ENCODE data around the gene CCDC8.
"Not testable (repeated sequence)": the region's sequence is repeated elsewhere in the genome, so short reads cannot be mapped to it uniquely, and the experiment has no call there.

Gene CCDC8

GRCh38 chr19:46413262-46414031, at the start of gene CCDC8:
Gene CCDC8 (minus strand): TSS chr19:46413564. CDS start chr19:46412810, 754 bp downstream.
- DNase-seq (ENCODE audit: low read depth, low spot score), result peak; percentile 86

- no peak for DNase-seq (ENCODE audit: low read depth, low spot score)
Measured at GRCh38 chr19:46461537-46461936, 48.2 kb upstream of the CCDC8 start.

GRCh38 chr19:46460981-46461380, 47.6 kb upstream of the CCDC8 start:
- no peak for DNase-seq (ENCODE audit: low read depth, low spot score)

- no peak for DNase-seq (ENCODE audit: low read depth, low spot score)
Measured at GRCh38 chr19:46460055-46460454, 46.7 kb upstream of the CCDC8 start.

DNA sequence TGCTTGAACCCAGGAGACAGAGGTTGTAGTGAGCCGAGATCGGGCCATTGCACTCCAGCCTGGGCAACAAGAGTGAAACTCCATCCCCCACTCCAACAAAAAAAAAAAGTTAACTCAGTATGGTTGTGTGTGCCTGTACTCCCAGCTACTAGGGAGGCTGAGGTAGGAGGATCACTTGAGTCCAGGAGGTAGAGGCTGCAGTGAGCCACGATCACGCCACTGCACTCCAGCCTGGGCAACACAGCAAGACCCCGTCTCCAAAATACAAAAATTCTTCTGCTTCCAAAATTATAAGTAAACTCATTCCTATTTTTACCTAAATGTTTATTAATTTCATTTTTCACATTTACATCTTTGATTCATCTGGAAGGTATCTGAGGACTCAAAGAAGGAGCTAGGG, 43.6 kb upstream of the CCDC8 start:
- DNase-seq (ENCODE audit: low read depth, low spot score), result no peak

DNA sequence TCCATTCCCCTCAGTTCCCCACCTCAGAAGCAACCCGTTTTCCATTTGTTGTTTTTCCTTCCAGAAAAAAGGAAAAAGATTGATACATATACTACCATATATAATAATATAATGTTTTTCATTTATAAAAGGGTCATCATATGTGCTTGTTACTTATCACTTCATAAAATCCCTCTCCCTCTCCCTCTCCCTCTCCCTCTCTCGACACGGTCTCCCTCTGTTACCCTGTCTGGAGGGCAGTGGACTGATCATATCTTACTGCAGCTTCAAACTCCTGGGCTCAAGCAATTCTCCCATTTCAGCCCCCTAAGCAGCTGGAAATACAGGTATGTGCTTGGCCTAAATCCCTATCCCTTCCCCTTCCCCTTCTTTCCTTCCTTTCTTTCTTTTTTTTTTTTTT, 40.9 kb upstream of the CCDC8 start:
- no peak for DNase-seq (ENCODE audit: low read depth, low spot score)

GRCh38 chr19:46453661-46454060, 40.3 kb upstream of the CCDC8 start:
- DNase-seq (ENCODE audit: low read depth, low spot score), result no peak

DNA sequence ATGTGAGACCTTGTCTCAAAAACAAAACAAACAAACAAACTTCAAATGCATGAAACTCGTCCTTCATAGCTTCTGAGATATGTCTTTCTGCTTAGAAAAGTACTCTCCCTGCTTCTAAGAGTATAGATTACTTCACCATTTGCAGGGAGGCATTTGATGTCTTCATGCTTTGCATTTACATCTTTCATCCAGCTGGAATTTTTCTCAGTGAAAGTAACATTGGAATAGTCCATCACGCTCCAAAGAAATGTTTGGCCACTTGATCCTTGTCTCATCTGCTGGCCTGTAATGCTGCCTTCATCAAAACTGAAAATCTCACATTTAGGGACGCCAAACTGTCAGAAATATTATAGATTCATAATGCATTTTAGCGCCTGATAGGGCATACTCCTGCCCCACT, 38.8 kb upstream of the CCDC8 start:
- DNase-seq (ENCODE audit: low read depth, low spot score), result no peak

DNA sequence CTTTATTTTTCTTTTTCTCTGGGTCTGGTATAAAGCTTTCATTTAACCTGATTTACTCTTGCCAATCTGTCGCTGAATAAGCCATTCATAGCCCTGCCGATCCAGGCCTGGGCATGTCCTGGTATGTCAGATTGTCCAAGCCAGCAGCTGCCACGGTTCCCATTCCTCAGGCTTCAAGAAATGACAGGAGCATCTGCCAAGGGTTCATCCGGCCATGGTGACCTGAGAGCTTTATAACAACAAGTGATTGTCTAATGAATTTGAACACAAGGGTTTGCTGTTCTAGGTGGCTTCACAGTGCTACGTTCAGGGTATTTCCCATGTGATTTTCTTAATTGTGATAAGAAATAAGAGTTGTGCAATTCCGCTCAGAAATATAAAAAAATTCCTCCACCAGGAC, 38.0 kb upstream of the CCDC8 start:
- no peak for DNase-seq (ENCODE audit: low read depth, low spot score)

GRCh38 chr19:46450737-46451136, 37.4 kb upstream of the CCDC8 start:
- no peak for DNase-seq (ENCODE audit: low read depth, low spot score)

DNA sequence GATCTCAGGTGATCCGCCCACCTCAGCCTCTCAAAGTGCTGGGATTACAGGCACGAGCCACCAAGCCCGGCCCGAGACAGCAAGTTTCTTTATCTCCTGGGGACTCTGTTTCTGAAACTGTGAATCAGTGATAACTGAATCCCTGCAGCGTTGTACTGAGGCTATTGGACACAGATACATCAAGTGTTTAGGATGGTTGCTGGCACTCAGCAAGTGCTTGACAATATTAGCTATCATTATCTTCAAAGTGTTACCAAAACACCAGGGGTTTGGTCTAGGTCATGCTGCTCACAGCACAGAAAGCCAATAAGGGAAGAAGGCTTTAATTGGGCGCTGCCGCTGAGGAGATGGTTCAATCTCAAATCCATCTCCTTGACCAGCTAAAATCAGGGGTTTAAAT, 35.9 kb upstream of the CCDC8 start:
- no peak for DNase-seq (ENCODE audit: low read depth, low spot score)

DNA sequence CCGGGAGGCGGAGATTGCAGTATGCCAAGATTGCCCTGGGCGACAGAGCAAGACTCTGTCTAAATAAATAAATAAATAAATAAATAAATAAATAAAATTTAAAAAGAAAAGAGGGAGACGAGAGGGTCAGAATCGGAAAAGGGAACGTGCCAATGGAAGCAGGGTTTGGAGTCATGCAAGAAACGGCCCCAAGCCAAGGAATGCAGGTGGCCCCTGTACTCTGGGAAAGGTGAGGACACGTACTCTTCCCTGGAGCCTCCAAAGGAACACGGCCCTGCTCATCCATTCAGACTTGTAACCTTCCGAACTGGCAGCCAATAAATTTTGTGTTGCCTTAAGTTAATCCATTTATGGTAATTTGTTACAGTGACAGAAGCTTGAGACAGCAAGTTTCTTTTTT, 35.2 kb upstream of the CCDC8 start:
- DNase-seq (ENCODE audit: low read depth, low spot score), result no peak

DNA sequence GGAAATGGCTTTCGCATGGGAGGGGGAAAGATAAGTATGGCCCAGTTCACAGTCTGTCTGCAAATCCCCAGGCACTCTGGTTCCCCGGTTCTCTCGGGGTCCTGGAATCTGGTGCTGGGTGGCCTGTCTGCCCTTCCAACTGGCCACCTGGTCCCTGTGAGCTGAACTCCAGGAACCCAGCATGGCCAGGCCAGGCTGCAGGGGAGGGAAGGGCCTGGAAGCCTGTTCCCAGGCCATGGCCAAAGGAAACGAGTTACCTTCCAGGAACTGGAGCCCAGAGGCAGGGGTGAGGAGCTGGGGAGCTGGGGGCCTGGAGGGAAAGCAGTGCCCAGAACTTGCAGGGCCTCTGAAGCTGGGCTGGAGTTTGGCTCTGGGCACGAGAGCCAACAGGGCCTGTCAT, 34.5 kb upstream of the CCDC8 start:
- no peak for DNase-seq (ENCODE audit: low read depth, low spot score)

- DNase-seq (ENCODE audit: low read depth, low spot score), result no peak
Measured at GRCh38 chr19:46447006-46447405, 33.6 kb upstream of the CCDC8 start.

GRCh38 chr19:46446021-46446420, 32.7 kb upstream of the CCDC8 start:
- DNase-seq (ENCODE audit: low read depth, low spot score), result no peak

DNA sequence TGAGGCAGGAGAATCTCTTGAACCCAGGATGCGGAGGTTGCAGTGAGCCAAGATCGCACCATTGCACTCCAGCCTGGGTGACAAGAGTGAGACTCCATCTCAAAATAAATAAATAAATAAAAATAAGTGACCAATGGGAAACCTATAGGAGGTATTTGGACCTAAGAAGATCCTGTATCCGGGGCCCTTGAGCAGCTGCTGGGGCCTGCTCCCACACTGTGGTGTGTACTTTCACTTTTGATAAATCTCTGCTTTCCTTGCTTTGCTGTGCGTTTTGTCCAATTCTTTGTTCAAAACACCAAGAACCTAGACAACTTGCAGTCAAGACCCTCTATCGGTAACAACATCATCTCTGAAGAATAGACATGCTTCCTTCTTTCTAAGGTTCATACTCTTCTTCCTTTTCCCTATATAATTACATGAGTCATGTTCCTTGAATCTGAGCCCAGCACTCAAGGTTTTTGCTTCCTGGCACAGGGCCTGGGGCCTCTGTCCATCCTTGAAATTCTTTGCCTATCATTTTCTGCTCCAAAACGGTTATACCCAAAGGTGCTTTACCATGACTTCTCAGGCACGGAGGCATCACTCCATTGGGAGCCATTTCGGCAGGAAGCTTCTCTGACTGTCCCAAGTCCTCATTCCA, 29.6 kb upstream of the CCDC8 start:
- no peak for DNase-seq (ENCODE audit: low read depth, low spot score)

DNA sequence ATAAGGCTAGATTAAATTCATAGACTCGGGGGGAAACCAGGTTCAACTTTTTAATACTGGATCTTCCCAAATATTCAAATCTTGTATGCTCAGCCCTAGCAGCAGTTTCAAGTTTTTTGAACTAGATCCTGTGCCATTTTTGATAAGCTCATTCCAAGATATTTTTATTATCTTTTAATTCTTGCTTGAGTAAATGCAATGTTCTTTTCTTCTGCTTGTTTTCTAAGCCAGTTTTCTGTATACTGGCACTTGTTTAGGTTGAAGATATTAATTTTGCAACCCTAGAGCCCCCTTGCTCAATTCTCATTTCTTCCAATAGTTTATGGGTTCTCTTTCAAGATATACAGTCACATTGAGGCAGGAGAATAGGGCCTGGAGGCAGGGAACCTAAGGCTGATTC, 28.5 kb upstream of the CCDC8 start:
- no peak for DNase-seq (ENCODE audit: low read depth, low spot score)

DNA sequence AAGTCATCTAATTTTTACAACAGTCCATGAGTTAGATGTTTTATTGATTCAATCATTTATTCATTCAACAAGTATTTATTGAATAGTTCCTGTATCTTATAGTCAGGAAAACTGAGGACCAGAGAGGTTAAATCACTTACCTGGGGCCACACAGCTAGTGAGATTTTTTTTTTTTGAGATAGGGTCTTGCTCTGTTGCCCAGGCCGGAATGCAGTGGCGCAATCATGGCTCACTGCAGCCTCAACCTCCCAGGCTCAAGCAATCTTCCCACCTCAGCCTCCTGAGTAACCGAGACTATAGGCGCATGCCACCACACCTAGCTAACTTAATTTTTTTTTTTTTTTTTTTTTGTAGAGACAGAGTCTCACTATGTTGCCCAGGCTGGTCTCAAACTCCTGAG, 22.3 kb upstream of the CCDC8 start:
- not testable (repeated sequence) for DNase-seq (ENCODE audit: low read depth, low spot score)

DNA sequence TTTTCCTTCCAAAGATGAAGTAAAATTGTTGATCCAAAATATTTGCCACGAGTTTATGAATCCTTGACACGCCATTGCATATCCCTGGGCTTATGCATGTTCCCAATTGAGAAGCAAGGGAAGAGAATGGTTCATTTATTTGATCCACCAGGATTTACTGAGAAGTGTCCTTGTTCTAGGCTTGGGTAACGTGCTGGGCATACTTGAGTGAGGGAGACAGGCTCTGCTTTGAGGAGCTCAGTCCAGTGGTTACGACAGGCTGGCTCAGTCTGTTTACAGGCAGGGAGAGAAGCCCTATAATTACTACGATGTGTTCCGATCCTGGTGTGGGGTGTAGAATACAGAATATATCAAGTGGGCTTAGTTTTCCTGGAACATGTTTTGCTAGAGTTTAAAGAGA, 21.6 kb upstream of the CCDC8 start:
- no peak for DNase-seq (ENCODE audit: low read depth, low spot score)

DNA sequence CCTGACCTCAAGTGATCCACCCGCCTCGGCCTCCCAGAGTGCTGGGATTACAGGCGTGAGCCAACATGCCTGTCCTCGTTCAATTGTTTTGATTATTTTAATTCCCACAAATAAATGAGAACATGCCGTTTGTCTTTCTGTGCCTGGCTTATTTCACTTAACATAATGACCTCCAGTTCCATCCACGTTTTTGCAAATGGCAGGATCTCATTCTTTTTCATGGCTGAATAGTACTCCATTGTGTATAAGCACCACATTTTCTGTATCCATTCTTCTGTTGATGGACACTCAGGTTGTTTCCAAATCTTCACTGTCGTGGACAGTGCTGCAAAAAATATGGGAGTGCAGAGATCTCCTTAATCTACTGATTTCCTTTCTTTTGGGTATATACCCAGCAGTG, 20.1 kb upstream of the CCDC8 start:
- DNase-seq (ENCODE audit: low read depth, low spot score), result not testable (repeated sequence)

- no peak for DNase-seq (ENCODE audit: low read depth, low spot score)
Measured at GRCh38 chr19:46431824-46432223, 18.5 kb upstream of the CCDC8 start.

DNA sequence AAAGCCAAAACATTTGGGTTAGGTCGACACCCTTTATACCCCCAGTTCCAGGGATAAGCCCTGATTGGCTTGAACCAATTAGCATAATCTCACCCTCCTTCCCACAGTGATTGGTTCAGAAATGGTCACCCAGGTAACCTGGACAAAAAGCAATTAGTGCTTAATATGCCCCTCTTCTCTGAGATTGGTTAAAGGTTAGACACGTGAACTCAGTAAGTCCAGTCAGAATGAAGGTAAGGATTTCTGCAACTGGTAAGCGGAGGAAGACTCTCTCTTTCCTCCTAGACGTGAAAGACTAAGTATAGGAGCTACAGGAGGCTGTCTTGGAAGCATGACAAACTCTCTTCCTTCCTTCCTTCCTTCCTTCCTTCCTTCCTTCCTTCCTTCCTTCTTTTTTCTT, 16.6 kb upstream of the CCDC8 start:
- no peak for DNase-seq (ENCODE audit: low read depth, low spot score)

All from iPS DF 19.7 (cell line).